Panc1 (cell line): Measurements from ENCODE around the gene LRRC47. TPM values are rescaled to one million over a fixed set of nuclear protein-coding genes. Genes with fewer than 3 reads are reported as not detected.
A peak's percentile ranks its signal among the peaks of the same experiment; 100 is the strongest.

Experiments
- ATAC-seq: fragments of 200-7000 bp; cut with Tn5 transposase; 2 replicates; pipeline ENCODE4 v1.9.1; 2020; ENCODE audit warnings: mild to moderate bottlenecking, moderate library complexity
- BruUV-seq: library from RNA; stranded (reverse); fragments of 400-500 nt; replicated peaks from 2 replicates; lab custom pipeline; 2021; lab: Mats Ljungman, UMichigan
- CTCF ChIA-PET: fragments of 300-600 bp; sonication (Branson Sonifier 250); formaldehyde crosslinking; loops from one replicate; lab custom pipeline; 2022; ENCODE audit warnings: antibody characterized with exemption; lab: Charles Lee
- POLR2A ChIA-PET: fragments of 300-600 bp; sonication (Branson Sonifier 250); formaldehyde crosslinking; loops from one replicate; lab custom pipeline; 2022; ENCODE audit warnings: antibody characterized with exemption; lab: Charles Lee
- DNase-seq: peaks from one replicate; pipeline ENCODE4 v3.0.0-alpha.2; 2010; ENCODE audit warnings: low read depth, low spot score
- H3K27ac ChIP-seq: 2 replicates; pipeline ENCODE4 v1.5.1; 2011; ENCODE audit warnings: mild to moderate bottlenecking, low read length, inconsistent platforms
- H3K27me3 ChIP-seq: fragments of 200-500 bp; sonication (Bioruptor generic); 2 replicates; pipeline ENCODE4 v1.6.0; 2014; ENCODE audit warnings: low read length, inconsistent platforms; ENCODE audit not compliant: control insufficient read depth, insufficient read depth
- H3K36me3 ChIP-seq: fragments of 200-500 bp; sonication (Bioruptor generic); 2 replicates; pipeline ENCODE4 v1.5.1; 2014; ENCODE audit warnings: inconsistent platforms, mild to moderate bottlenecking, low read length, moderate library complexity; ENCODE audit not compliant: control insufficient read depth, insufficient read depth
- H3K4me1 ChIP-seq: 2 replicates; pipeline ENCODE4 v1.5.1; 2011; ENCODE audit warnings: inconsistent platforms, mild to moderate bottlenecking, low read length, moderate library complexity; ENCODE audit not compliant: control insufficient read depth, insufficient read depth
- H3K4me3 ChIP-seq, 2 experiments: 2 replicates each; pipeline ENCODE4 v1.5.1; 2011 to 2012; ENCODE audit warnings: low read depth in 2 of 2, low read length in 2 of 2, mild to moderate bottlenecking in 2 of 2, inconsistent platforms in 1 of 2, moderate library complexity in 1 of 2
- H3K9me3 ChIP-seq: fragments of 200-500 bp; sonication (Bioruptor generic); 2 replicates; pipeline ENCODE4 v1.5.1; 2014; ENCODE audit warnings: low read depth, mild to moderate bottlenecking, inconsistent platforms, low read length, moderate library complexity; ENCODE audit not compliant: control insufficient read depth, insufficient read depth
- CTCF ChIP-seq: fragments of 450-650 bp; IDR thresholded peaks from 2 replicates; pipeline ENCODE4 v1.5.1; 2017; ENCODE audit warnings: mild to moderate bottlenecking
- POLR2AphosphoS5 ChIP-seq: IDR thresholded peaks from 2 replicates; pipeline ENCODE4 v1.6.1; 2012; ENCODE audit warnings: mild to moderate bottlenecking, low read depth, low read length, moderate library complexity
- REST ChIP-seq, 2 experiments: IDR thresholded peaks; 2 replicates each; pipeline ENCODE4 v1.6.1; 2011 to 2012; ENCODE audit warnings: low read depth in 2 of 2, control low read depth in 1 of 2, low read length in 1 of 2, mild to moderate bottlenecking in 1 of 2, moderate library complexity in 1 of 2; ENCODE audit not compliant: insufficient read depth in 1 of 2
- SIN3A ChIP-seq: IDR thresholded peaks from 2 replicates; pipeline ENCODE4 v1.6.1; 2012; ENCODE audit warnings: low read depth, mild to moderate bottlenecking, low read length, moderate library complexity, borderline replicate concordance; ENCODE audit not compliant: insufficient read depth
- TCF7L2 ChIP-seq: IDR thresholded peaks from 2 replicates; pipeline ENCODE4 v1.6.1; 2011; ENCODE audit warnings: mild to moderate bottlenecking, low read depth, low read length, inconsistent platforms
- in situ Hi-C: cut with HindIII; loops from 2 replicates; pipeline ENCODE4 v1.10.0; 2016; ENCODE audit warnings: low sequenced_read_pairs, low pct_unique_long_range_greater_than_20kb
- intact Hi-C: fragments of 100-400 bp; cut with micrococcal nuclease; formaldehyde crosslinking; loops from one replicate; pipeline ENCODE4 v1.10.0; 2022; ENCODE audit not compliant: unreplicated experiment
- total RNA-seq: library from RNA; stranded (reverse); gene quantifications from one replicate; pipeline ENCODE4 v1.2.1, GENCODE V29; 2021; ENCODE audit not compliant: unreplicated experiment

The LRRC47 gene
- total RNA-seq, 1 experiment from 2014 or later, result 51.0 TPM

- H3K4me1 ChIP-seq, result peaks cover 27% of the 10 kb centered on the region
- H3K36me3 ChIP-seq, result 0 out of 2 replicates have a peak, but pooled peaks cover 2% of the 10 kb centered on the region
- no peaks in the 10 kb centered on the region for H3K27me3 ChIP-seq
- POLR2A ChIA-PET, result no interaction called here
- in situ Hi-C loops (no loop called here), intact Hi-C loops (no loop called here)
- no peak overlapping the region for H3K4me3 ChIP-seq
- TF ChIP-seq TCF7L2 (no peak), REST (IDR thresholded peaks at IDR 0.05; ENCODE audit: insufficient read depth in 1 of 2, low read depth in 2 of 2, low read length in 1 of 2) (no peak), CTCF (no peak), POLR2AphosphoS5 (no peak), SIN3A (no peak)
- no peaks in the 10 kb centered on the region for H3K9me3 ChIP-seq
- DNase-seq, result no peak
- no peak overlapping the region for H3K27ac ChIP-seq
- BruUV-seq, result TSS peak; percentile 33
- no peak for ATAC-seq
- CTCF ChIA-PET, result interaction anchor here (0.5 kb wide), 1 partner anchor 33 kb away, joined by 4 read pairs; no protein-coding TSS in a partner anchor
Measured at GRCh38 chr1:3779912-3780416, 16.3 kb downstream of the LRRC47 start.

- ATAC-seq (no peak), DNase-seq (no peak)
- Histone ChIP-seq H3K27ac (no peak overlapping the region), H3K36me3 (0 out of 2 replicates have a peak, but pooled peaks cover 2% of the 10 kb centered on the region), H3K4me3 (no peak overlapping the region), H3K9me3 (no peaks in the 10 kb centered on the region), H3K27me3 (no peaks in the 10 kb centered on the region), H3K4me1 (peaks cover 30% of the 10 kb centered on the region)
- BruUV-seq, result no TSS peak
- in situ Hi-C loops (no loop called here), intact Hi-C loops (no loop called here)
- ChIA-PET POLR2A (no interaction called here), CTCF (interaction anchor here (0.5 kb wide), 2 partner anchors 20 to 34 kb away, joined by 3 to 4 read pairs; no protein-coding TSS in a partner anchor)
- TF ChIP-seq CTCF, result no peak
- no peak for TF ChIP-seq TCF7L2
- TF ChIP-seq POLR2AphosphoS5, result no peak
- no peak for TF ChIP-seq SIN3A
- no peak for TF ChIP-seq REST (IDR thresholded peaks at IDR 0.05; ENCODE audit: insufficient read depth in 1 of 2, low read depth in 2 of 2, low read length in 1 of 2)
Measured at GRCh38 chr1:3779265-3779911, 16.9 kb downstream of the LRRC47 start.
